Stimulated activated CD8-positive, alpha-beta memory T cell treated with anti-CD3 and anti-CD28 coated beads, Interleukin-15, amount 100 ng/mL, for 1 hour (primary cell): ENCODE measurements around the gene LSM12.
"Not testable (repeated sequence)": the region's sequence is repeated elsewhere in the genome, so short reads cannot be mapped to it uniquely, and the experiment has no call there.

Experiments
- DNase-seq: peaks from one replicate; pipeline ENCODE4 v3.0.0-alpha.2; 2020; ENCODE audit warnings: low read depth

The LSM12 gene

DNA sequence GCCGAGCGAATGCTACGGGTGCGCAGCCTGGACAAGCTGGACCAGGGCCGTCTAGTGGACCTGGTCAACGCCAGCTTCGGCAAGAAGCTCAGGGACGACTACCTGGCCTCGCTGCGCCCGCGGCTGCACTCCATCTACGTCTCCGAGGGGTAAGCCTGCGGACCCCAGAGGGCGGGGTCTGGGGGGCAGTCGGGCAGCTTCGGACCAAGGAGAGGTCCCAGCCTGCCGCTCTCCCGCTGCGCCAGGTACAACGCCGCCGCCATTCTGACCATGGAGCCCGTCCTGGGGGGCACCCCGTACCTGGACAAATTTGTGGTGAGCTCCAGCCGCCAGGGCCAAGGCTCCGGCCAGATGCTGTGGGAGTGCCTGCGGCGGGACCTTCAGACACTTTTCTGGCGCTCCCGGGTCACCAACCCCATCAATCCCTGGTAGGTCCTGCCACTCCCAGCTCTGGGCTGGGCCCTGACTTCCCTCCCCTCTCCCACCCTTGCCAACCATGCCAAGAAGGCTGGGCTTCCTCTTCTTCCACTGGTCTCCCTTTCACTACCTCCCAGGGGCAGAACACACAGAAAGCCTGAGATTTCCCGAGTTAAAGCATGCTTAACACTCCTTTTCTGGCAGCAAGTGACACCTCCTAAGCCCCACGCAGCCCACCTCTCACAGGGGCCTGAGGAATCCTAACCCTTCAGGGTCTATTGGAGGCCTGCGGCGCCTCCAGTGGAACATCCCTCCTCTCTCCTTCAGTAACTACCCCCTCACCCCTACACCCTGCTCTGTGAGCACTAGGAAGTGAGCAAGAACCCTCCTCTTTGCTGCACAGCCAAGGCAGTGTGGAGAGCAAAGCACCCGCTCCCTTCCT lies 58.9 kb downstream of the LSM12 start:
- no peak for DNase-seq

DNA sequence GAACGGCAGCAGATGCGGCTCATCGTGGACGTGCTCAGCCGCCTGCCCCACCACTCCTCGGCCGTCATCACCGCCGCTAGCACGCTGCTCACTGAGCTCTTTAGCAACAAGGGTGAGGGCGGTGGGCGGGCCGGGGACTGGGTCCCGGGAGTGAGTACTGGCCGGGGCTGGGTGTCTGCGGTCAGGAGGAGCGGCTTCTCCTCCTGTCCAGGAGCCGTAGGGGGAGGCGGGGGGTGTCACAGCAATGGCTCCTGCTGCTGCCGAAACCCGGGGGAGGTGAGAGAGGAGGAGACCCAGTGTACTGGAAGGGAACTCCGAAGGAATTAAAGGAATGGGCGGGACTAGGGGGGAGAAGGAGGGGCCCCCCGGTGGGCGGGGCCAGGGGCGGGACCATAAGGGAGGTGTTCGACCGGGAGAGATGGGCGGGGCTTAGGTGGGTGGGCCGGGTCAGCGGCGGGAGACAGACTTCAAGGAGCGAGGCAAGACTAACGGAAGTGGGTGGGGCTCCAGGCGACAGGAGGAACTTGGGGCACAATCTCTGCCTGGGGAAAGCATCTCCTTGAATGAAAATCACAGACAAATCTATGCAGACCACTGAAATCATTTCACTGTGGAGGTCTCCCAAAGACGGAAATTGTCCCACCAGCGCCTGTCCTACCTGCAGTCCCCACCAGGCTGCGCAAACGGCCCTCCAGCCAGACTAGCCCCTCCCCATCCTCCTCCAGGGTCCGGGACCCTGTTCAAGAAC lies 59.7 kb downstream of the LSM12 start:
- peak; percentile 98 for DNase-seq

DNA sequence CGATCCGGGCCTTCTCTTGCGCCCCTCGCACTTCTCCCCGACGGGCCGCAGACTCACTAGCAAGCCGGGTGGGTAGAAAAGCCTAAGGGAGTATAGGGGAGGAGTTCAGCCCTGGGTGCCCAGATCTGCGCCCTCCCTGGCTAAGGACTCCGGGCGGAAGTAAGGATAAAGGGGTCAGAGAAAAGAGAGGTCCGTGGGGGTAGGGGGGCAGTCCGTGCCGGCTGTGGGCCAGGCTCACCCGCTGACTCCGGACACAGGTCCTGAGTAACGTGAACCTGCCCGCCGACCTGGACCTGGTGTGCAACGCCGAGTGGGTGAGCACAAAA lies 60.2 kb downstream of the LSM12 start:
- no peak for DNase-seq

DNA sequence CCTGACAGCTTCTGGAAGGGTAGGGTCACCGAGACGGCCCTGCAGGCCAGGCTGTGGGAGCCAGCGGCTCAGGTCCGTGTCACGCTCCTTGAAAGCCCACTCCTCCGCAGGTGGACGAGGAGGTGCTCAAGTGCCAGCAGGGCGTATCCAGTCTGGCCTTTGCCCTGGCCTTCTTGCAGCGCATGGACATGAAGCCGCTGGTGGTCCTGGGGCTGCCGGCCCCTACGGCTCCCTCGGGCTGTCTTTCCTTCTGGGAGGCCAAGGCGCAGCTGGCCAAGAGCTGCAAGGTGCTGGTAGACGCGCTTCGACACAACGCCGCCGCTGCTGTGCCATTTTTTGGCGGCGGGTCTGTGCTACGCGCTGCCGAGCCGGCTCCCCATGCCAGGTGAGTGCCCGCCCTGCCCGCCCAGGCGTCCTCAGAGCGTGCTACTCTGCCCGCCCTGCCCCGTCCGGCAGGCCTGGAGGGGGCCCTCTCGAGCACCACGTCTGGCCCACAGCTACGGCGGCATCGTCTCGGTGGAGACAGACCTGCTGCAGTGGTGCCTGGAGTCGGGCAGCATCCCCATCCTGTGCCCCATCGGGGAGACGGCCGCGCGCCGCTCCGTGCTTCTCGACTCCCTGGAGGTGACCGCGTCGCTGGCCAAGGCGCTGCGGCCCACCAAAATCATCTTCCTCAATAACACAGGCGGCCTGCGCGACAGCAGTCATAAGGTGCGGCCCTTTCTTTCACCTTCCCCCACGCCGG lies 60.8 kb downstream of the LSM12 start:
- DNase-seq, result no peak

DNA sequence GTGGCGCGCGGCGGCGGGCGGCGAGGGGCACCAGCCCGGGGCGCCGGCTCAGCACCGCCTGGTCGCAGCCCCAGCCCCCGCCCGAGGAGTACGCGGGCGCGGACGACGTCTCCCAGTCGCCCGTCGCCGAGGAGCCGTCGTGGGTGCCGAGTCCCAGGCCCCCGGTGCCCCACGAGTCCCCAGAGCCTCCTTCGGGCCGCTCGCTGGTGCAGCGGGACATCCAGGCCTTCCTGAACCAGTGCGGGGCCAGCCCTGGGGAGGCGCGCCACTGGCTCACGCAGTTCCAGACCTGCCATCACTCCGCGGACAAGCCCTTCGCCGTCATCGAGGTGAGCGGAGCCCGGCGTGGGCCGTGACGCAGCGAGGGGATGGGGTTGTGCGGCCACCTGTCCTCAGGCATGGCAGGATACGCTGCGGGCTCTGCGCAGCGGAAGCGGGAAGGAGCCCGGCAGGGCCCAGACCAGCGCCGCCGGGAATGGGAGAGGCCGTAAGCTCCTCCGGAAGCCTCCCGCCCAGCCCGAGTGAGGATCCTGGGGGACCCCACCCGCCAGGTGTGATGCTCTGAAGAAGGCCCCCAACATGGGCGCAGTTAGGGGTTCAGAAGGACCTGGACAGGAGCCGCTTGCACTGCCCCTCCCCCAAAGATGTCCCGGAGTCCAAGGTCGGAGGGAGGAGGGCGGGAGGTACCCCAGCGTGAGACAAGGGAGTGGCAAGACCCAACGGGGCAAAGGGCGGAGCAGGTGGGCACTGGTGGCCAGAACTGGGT lies 61.5 kb downstream of the LSM12 start:
- DNase-seq, result no peak

DNA sequence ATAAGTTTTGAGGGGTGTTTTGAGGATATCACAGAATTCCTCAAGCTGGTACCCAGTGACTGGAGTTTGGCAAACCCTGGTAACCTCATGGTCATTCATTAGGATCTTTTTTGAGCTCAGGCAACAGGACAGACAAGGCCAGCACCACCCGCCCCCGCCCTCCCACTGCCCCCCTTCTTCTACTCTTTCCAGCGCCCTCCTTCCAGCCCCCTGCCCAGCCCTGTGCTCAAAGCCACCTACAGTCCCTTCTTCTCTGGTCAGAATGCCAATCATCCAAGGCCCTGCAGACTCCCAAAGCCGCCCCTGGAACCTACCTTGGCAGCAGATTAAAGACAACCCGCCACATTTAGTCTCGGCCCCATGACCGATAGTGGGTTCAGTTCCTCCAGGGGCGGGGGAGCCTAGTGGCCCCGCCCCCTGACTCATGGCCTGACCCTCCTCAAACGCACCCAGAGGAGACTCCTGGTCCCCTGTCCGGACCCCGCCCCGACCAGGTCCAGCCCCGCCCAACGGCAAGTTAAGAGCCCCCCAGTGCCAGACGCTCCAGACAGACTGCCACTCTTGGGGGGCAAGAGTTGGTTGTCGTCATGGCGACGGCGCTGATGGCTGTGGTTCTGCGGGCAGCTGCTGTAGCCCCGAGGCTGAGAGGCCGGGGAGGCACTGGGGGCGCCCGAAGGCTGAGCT lies 62.3 kb downstream of the LSM12 start, which contains the start of gene NAGS:
NAGS (plus strand) TSS at position 546 of the 684 bp plus-strand sequence; CDS start at position 588, 42 bp downstream.
- DNase-seq, result no peak

DNA sequence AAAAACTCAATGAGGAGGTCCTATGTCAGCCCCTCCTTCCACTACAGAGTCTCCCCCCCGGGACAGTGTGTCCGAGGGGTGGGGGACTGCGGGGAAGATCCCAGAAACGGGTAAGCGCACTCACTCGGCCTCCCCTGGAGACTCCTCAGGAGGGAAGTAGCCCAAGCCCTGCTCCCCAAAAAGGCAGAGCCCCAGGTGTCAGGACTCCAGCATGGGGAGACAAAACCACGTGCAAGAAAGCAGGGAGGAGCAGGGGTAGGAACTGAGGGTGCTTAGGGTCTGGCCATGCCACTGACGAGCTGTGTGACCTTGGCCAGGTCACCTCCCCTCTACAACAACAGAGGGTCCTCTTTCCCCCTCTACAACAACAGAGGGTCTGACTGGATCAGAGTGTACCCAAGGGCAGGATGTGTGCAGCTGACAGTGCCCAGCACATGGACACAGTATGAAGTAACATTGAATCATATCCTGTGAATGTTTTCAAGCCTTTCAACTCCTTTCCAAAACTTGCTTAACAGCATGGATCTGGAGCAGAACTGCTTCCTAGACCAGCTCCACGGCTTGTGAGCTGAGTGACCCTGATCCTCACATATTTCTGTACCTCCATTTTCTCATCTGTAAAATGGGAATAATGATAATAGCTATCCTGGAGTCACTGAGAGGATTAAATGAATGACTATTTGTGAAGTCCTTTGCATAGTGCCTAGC lies 64.2 kb downstream of the LSM12 start:
- no peak for DNase-seq

DNA sequence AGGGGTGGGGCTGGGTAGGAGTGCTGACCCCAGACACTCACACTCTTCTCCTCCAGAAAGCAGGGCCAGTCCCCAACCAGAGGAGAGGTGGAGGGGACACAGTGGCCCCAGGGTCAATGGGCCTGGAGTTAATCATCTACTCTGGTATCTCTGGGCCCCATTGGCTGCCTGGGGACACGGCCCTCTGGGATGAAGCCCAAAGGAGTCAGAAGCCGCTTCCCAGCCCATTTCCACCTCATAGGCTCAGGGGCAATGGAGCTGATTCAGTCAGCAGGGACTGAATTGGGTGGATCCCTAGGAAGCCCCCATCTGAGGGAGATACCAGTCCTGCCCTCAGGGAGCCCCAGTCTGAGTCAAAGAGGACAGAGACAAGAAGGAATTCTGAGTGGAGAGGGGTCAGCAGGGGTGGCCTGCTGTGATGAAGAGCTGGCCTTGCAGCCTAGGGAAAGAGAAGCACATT lies 65.0 kb downstream of the LSM12 start:
- DNase-seq, result no peak

DNA sequence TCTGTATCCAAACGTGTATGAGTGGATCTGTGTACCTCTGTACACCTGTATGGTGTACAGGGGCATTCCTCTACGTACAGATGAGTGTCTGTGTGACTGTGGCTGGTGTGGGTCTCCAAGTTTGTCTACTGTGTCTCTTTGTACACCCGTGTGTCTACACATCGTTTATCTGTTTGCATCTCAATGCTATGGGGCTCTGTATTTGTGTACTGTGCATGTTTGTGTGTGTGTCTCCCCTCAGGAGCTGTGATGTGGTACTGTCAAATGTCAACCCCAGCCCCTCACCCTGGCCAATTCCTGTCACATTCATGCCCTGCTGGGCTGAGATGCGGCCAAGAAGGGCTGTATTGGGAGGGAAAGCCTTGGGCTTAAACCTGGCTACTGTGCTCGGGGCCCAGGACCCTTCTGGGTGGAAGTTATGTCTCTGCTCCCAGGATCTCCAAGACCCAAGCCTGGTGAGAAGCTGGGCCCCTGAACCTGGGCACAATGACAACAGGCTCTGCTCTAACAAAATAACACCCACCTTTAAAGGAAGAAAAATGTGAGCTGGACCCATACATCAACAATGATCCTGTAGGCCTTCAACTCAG lies 65.5 kb downstream of the LSM12 start:
- DNase-seq, result no peak

DNA sequence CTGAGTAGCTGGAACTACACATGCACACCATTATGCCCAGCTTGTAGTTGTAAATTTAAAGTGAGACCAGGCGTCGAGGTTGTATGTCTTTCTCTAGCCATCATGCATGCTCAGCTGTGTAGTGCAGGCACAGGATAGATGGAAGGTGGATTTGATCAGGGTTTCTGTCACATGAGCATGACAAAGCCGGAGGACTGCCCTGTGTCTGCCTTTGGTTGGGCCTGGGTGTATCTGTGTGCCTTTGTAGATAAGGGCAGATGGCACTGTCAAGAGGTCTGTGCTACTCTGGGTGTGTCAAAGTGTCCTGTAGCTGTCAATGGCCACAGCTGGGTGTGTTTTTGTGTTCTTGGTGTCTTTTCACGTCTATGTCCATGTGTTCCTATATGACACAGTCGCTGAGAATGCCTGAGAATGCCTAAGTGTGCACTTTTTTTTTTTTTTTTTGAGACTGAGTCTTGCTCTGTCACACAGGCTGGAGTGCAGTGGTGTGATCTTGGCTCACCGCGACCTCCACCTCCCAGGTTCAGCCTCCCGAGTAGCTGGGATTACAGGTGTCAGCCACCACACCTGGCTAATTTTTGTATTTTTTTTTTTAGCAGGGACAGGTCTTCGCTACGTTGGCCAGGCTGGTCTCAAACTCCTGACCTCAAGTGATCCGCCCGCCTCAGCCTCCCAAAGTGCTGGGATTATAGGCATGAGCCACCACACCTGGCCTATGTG lies 66.2 kb downstream of the LSM12 start:
- DNase-seq, result no peak

DNA sequence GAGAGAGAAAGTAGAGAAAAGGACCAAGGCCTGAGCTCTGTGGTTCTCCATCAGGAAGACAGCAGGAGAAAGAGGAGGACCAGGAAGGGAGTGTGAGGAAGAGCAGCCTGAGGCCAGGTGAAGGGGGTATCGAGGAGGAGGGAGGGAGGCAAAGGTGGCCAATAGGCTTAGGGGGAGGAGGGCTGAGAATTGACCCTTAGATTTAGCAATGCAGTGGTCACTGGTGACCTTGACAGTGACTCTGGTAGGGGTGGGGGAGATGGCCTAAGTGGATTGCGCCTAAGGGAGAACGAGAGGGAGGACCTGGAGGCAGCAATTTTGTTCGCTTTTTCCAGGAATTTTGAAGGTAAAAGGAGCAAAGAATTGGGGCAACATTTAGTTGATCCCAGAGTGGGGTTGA lies 67.4 kb downstream of the LSM12 start:
- no peak for DNase-seq

DNA sequence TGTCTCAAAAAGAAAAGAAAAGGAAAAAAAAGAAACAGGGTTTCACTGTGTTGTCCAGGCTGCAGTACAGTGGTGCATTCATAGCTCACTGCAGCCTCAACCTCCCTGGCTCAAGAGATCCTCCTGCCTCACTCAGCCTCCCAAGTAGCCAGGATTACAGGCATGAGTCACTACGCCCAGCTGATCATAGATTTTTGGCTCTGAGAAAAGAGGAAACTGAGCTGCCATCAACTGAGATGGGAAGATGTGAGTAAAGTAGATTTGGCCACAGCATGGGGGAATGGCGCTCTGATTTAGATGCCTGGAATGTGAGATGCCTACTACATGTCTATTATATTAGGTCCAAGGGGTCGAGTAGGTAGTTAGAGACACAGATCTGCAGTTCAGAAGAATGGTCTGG lies 67.9 kb downstream of the LSM12 start:
- no peak for DNase-seq

DNA sequence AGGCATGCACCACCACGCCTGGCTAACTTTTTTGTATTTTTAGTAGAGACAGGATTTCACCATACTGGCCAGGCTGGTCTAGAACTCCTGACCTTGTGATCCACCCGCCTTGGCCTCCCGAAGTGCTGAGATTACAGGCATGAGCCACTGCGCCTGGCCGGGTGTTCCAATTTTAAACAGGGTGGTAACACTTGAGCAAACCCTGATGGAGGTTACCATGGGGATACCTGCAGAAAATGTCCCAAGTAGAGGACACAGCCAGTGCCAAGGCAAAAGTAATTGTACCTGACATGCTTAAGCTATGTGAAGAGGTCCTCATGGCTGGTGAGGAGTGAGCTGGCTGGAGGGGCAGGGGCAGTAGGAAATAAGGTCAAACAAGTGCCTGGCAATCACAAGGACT lies 69.3 kb downstream of the LSM12 start:
- DNase-seq, result not testable (repeated sequence)

DNA sequence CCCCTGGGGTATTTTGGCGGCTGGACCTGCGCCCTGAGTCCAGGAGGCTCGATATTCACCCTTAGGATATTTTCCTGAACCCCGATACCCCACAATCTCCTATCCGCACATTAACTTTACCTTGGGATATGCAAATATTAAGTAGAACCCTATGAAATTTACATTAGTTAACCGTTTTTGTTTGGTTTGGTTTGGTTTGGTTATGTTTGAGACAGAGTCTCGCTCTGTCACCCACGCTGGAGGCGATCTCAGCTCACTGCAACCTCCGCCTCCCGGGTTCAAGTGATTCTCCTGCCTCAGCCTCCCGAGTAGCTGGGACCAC lies 71.4 kb downstream of the LSM12 start:
- DNase-seq, result no peak

DNA sequence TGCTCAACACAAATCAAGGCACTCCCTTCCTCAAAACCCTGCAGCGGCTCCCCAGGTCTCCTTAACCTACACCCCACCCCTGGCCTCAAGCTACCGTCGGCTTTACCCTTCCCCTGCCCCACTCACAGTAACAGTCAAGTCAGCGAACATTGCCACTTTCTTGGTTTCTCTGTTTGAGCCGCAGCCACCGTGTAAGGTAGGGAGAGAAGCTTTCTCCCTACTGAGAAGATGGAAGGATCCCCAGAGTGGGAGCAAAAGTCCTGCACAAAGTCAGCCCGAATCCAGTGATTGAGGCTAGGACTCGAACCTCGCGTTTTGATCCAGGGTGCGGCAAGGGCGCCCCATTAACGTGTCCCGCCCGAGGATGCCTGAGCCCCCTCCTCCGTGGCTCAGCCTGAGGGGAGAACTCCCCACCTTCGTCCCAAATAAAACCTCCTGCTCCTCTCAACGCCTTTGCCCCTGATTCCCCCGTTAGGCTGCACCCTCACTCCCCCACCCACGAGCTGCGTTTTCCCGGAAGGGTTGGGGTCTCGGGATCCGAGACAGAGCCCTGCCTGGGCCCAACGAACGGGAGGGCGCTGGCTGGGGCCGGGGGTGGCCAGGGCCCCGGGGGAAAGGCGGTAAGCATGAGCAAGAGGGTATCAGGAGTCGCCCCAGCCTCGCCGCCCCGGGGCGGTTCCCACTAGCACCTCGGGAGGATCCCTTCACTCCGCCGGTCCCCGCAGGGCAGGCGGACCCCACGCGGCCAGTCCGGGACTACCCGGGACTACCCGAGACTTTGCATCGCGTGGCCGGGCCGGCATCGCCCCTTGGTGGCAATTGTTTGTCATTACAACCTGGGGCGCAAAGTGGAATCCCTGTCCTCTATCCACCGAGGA lies 72.0 kb downstream of the LSM12 start:
- DNase-seq, result peak; percentile 30

DNA sequence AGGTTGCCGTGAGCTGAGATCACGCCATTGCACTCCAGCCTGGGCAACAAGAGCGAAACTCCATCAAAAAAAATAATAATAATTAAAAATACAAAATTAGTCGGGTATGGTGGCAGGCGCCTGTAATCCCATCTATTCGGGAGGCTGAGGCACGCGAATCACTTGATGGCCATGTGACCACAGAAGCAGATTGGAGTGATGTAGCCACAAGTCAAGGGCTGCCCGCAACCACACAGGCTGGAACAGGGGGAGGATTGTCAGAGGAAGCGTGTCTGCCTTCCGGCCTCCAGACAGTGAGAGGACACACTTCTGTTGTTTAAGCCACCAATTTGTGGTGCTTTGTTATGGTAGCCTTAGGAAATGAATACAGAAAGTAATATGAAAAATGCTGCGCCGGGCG lies 73.8 kb downstream of the LSM12 start:
- no peak for DNase-seq

DNA sequence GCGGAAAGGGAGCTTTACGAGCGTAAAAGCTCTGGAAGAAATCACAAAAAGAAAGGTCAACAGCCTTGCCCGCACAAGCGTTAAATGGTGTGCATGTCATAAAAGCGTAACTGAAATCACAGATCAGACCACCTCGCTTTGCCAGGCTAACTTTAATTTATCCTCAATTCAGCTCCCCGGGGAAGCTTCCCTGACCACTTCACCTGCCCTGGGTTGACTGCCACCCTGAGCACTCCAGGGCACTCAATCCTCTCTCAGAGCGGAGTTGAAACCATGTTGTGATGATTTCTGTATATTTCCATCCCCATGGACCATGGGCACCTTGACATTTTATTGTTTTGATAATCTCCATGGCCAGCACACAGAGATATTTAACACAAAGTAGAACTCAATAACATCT lies 78.2 kb downstream of the LSM12 start:
- DNase-seq, result no peak

DNA sequence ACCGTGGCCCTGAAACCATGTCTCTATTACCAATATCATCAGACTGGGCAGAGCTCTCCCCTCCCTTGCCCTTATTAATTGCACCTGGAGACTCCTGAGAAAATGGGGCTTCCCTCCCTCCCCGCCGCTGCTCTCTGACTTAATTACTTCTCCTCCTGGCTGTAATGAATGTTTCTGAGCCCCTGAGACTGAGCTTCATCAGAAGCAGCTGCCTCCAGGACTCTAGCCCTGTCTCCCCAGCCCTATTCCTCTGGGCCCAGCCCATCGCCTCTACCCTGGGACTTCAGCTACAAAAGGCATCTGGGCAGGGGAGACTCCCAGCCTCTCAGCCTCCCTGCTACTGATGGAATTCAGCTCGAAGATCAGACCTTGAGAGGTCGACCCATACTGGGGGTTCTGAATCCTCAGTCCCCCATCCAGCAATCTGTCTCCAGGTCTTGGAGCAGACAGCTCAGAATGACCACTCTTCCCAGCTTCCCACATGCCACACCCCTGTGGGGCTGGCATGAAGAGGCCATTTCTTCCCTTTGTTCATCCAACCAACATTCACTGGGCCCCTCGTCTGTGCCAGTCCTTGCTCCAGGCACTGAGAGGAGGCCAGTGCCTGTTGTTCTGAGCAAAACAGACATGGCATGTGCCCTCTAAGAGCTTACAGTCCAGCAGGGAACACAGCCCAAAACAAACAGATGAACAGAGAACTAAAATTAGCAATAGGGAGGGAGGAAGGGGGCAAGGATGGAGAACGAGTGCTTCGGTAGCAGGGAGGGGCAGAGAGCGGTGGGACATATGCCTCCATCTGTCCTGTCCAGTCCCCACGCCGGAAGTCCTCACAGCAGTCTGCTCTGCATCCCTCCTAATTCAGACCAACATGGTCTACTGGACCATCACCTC lies 79.1 kb downstream of the LSM12 start:
- DNase-seq, result no peak
